Measurements from ENCODE around the gene SEMA5B. TPM values are rescaled to one million over a fixed set of nuclear protein-coding genes. Genes with fewer than 3 reads are reported as not detected.

Gene SEMA5B
- total and polyA plus RNA-seq, 2 donors (not counting 3 experiments of a cell fraction or from before 2014, with no cell fraction given): 0.07 TPM; not detected in 1

GRCh38 chr3:123036352-123037014 is 8.9 kb upstream of the SEMA5B start:
- no peak for FAIRE-seq

More at GRCh38 chr3:123036352-123037014, 8.9 kb upstream of the SEMA5B start:
- TF ChIP-seq, protein P1, sequence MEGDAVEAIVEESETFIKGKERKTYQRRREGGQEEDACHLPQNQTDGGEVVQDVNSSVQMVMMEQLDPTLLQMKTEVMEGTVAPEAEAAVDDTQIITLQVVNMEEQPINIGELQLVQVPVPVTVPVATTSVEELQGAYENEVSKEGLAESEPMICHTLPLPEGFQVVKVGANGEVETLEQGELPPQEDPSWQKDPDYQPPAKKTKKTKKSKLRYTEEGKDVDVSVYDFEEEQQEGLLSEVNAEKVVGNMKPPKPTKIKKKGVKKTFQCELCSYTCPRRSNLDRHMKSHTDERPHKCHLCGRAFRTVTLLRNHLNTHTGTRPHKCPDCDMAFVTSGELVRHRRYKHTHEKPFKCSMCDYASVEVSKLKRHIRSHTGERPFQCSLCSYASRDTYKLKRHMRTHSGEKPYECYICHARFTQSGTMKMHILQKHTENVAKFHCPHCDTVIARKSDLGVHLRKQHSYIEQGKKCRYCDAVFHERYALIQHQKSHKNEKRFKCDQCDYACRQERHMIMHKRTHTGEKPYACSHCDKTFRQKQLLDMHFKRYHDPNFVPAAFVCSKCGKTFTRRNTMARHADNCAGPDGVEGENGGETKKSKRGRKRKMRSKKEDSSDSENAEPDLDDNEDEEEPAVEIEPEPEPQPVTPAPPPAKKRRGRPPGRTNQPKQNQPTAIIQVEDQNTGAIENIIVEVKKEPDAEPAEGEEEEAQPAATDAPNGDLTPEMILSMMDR (IDR thresholded peaks at IDR 0.05; ENCODE audit: extremely low read depth in 1 of 2, insufficient read depth in 1 of 2, low read depth in 1 of 2, low read length in 2 of 2): no peak
- TF ChIP-seq MYC (IDR thresholded peaks at IDR 0.05; ENCODE audit: low read depth, low read length) (no peak), EZH2 (IDR thresholded peaks at IDR 0.05; ENCODE audit: borderline replicate concordance, low read depth, low read length, severe bottlenecking) (no peak), MAX (IDR thresholded peaks at IDR 0.05; ENCODE audit: insufficient read depth, insufficient read length) (no peak)
- ChIA-PET POLR2A (no interaction called here), CTCF (interaction anchor here (1.0 kb wide), 1 partner anchor 12 kb away, joined by 3 read pairs; no protein-coding TSS in a partner anchor)
- intact Hi-C loops (cut with micrococcal nuclease) (no loop called here), dilution Hi-C loops (cut with MboI; ENCODE audit: extremely low pct_ligation_motif_present, low sequenced_read_pairs) (no loop called here)
- Histone ChIP-seq H3K79me2 (ENCODE audit: control insufficient read depth, insufficient read depth, low read length) (no peaks in the 10 kb centered on the region), H3K4me2 (ENCODE audit: insufficient read depth, low read length) (no peak overlapping the region), H3K9me1 (replicated peaks; ENCODE audit: control insufficient read depth, extremely low read depth, insufficient read depth, low read length) (no peaks in the 10 kb centered on the region), H4K20me1 (replicated peaks; ENCODE audit: control insufficient read depth, extremely low read depth, insufficient read depth, low read length) (no peaks in the 10 kb centered on the region), H3K4me3 (replicated peaks in 1 of 3; ENCODE audit: insufficient read depth in 1 of 3, low read depth in 1 of 3, low read length in 3 of 3) (no peak overlapping the region), H3K9ac (replicated peaks; ENCODE audit: extremely low read depth, insufficient read depth, low read length) (no peak overlapping the region), H3K27ac (ENCODE audit: insufficient read depth, low read depth, low read length) (no peak overlapping the region), H2AFZ (ENCODE audit: low read depth, low read length) (no peak overlapping the region), H3K9me3 (replicated peaks; ENCODE audit: control insufficient read depth, insufficient read depth, low read length) (no peaks in the 10 kb centered on the region), H3K36me3 (ENCODE audit: control insufficient read depth in 2 of 2, extremely low read depth in 1 of 2, insufficient read depth in 2 of 2, low read length in 2 of 2) (no peaks in the 10 kb centered on the region), H3K4me1 (ENCODE audit: control insufficient read depth, extremely low read depth, insufficient read depth, low read length) (no peaks in the 10 kb centered on the region), H3K27me3 (ENCODE audit: control insufficient read depth in 2 of 2, insufficient read depth in 2 of 2, low read length in 2 of 2) (peaks cover 40 to 47% of the 10 kb centered on the region in 2 experiments)
- DNase-seq (ENCODE audit: low read depth, low spot score): no peak
- no TSS peak for BruUV-seq (replicated peaks)

All from endothelial cell of umbilical vein (primary cell).